Activated CD4-positive, alpha-beta T cell treated with anti-CD3 and anti-CD28 coated beads, Interleukin-2, Interleukin-6, amounts not matched to agents 100 ng/mL and 50 ng/mL, durations not matched to agents 16 hours and 8 hours (primary cell): ENCODE measurements around the gene DDX10.

ENCODE experiments used
- DNase-seq: peaks from one replicate; pipeline ENCODE4 v3.0.0-alpha.2; 2020

DDX10 gene

DNA sequence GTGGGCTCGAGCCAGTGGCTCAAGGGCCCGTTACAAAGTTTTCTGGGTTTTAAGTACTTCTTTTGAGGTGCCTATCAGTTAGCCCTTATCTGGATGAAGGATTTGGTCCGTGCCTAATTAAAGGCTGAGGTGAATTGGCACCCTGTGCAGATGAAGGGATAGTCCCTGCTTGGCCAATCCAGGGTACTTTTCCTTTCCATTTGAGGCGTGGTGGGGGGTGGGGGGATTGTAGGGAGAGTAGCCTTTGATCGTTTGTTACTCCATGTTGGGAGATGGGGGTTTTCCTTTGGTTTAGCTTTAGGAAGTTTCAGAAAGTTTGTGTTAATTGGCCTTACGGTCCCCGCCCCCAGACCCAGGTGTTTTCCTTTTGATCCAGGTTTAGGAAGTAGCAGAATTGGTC lies 170.8 kb downstream of the DDX10 start:
- no peak for DNase-seq

GRCh38 chr11:108836541-108836940 lies 171.7 kb downstream of the DDX10 start:
- no peak for DNase-seq

DNA sequence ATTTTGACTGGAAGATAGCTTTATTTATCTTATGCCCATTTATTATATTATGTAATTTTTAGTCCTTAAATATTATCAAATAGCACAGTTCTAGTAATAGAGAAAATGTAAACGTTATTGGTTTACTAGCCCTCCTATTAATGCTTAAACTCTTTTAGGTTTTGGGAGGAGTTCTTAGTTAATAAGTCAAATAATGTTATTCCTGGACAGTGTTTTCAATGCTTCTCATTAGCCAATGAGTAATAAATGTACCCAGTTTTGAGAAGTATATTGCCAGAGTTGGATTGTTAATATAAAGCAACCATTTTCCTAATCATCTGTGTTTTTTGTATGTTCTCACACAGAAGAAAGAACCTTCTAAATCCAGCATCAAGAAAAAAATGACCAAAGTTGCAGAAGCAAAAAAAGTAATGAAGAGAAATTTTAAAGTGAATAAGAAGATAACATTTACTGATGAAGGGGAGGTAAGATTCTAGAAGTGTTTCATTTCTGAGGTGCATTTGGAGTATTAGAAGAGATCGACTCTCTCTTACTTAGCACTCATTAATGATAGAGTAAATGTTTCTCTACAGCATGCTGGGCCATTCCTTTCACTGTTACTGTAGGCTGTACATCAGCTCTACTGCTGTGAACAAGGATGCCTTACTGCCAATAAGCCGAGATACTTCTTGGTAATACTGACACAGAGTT lies 173.4 kb downstream of the DDX10 start:
- DNase-seq = no peak

DNA sequence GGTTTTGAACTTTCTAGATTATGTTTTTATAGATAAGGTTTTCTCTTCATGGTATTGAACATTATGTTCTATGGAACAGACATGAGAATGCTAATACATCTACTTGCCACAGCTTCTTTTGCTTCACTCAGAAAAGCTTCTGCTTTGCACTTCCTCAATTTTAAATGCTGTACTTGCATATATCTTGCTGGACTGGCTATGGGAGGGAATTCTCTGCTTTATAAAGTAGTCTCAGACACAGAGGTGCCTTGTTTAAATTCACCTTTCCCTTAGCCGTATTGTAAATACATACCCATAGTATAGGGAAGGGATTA lies 173.9 kb downstream of the DDX10 start:
- no peak for DNase-seq

GRCh38 chr11:108846009-108846408 lies 181.1 kb downstream of the DDX10 start:
- no peak for DNase-seq

GRCh38 chr11:108847298-108847990 lies 182.6 kb downstream of the DDX10 start:
- no peak for DNase-seq

- no peak for DNase-seq
Observed at GRCh38 chr11:108851781-108852180, 186.9 kb downstream of the DDX10 start.

- no peak for DNase-seq
Observed at GRCh38 chr11:108852701-108853100, 187.8 kb downstream of the DDX10 start.

DNA sequence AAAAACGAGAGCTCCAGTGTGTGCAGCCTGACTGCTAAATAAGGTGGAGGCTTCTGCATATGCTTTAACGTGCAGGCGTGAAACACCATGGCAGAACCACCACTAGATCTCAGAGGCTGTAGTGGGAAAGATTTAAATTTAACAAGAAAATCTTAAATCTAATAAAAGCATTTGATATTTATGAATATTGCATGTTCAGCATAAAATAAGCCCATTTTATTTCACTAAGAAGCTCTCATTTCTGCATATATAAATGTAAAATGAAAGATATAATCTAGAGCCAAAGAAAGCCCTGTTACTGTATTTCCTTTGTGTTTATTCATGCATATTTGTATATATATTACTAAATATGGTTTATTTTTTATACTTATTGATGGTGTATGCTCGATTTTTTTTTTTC lies 188.3 kb downstream of the DDX10 start:
- DNase-seq = no peak

GRCh38 chr11:108853864-108854263 lies 189.0 kb downstream of the DDX10 start:
- peak; percentile 3 for DNase-seq

DNA sequence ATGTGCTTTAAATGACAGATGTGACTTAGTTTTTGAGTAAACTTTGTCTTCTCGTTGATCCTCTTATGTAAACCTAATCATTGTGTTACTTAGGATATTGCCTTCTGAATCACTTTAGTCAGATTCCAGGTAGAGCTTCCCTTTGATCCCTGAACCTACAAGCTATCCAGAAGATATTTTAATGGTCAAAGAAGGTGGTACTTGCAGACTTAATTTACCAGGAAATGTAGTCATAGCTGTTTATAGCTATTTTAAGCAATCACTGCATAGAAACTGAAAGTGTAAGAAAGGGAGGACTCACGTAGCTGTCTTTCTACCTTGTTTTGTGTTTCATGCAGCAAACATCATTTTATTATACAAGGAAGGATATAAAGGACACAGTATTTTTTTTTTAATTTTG lies 189.5 kb downstream of the DDX10 start:
- peak; percentile 30 for DNase-seq

- DNase-seq = no peak
Observed at GRCh38 chr11:108857382-108857781, 192.5 kb downstream of the DDX10 start.

- no peak for DNase-seq
Observed at GRCh38 chr11:108858622-108859021, 193.8 kb downstream of the DDX10 start.

GRCh38 chr11:108859510-108859909 lies 194.6 kb downstream of the DDX10 start:
- DNase-seq = no peak

GRCh38 chr11:108863528-108863927 lies 198.7 kb downstream of the DDX10 start:
- no peak for DNase-seq

GRCh38 chr11:108865406-108865805 lies 200.5 kb downstream of the DDX10 start:
- DNase-seq = no peak

DNA sequence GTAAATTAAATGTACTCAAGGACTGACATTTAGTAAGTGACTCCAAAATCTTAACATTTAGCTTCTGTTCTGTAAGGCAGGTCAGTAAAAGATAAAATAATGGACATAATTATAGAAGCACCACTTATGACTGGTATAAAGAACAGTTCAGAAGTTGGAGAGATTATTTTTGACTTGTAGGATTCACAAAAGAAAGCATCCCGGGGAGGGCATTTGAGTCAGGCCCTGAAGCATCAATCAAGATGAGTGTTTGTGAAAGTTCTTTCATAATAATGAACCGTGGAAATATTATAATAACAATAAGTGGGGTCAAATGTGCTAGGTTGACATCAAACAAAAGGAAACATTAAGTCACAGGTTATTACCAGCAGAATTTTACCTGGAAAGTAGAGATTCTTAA lies 201.9 kb downstream of the DDX10 start:
- no peak for DNase-seq

DNA sequence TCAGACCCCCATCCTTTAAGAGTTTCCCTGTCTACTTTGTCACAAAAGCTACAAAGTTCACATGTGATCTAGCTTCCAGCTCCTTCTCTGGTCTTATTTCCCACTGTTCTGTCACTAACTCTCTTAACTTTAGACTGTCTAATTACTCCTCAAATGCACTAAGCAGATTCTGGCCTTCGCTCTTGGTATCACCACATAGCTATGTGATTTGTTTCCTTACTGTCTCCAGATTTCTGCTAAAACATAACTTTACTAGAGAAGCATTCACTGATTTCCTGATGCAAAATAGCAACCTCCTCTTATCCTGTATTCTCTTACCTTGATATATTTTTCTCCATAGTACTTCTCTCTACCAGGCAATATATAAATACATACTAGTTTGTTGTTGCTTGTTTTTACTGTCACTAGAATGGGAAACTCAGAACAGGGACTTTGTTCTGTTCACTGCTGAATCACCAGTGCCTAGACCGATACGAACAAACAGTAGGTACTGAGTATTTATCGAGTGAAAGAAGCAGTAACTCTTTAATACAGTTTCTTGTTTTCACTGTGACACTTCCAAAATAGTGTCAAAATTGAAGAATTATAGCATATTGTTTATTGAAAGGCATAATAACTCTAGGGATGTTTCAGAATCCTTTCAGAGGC lies 205.6 kb downstream of the DDX10 start:
- no peak for DNase-seq

DNA sequence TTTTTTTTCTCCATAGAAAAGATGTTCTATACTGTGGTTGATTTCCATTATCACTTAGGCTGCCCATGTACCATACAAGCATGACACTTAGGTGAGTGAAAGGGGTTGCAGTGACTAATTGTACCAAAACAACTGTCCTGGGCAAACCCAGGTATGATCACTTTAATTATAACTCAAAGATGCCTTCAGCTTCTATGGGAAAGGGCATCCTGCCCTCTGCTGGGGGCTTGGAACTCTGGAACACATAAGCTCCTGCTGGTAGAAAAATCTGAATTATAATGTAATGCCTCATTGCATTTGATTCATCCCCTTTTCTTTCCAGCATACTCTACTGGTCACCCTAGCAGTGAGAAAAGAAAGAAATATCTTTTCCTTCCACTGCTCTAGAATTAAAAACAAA lies 206.3 kb downstream of the DDX10 start:
- DNase-seq = peak; percentile 16

- DNase-seq = no peak
Observed at GRCh38 chr11:108871867-108872266, 207.0 kb downstream of the DDX10 start.

DNA sequence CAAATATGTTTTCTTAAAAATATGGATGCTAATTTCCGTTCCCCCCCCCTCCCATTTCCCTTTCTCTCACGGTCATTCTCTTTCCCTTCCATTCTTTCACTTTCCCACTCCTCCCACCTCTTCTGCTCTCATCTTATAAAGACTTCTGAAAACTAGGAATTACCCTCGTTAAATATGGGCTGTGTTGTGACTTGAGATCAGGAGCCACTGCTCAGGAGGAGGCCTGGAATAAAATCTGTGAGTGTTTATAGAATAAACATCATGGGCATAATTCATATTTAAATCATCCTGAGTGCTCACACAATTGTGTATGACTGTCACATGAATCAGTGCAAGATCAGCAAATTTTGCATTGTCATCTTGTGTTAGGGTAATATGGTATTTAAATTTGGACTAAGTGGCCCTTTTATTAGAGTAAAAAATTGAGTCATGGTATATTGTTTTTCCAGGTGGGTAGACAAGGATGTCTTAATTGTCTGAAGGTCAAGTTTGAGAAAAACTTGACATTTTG lies 208.0 kb downstream of the DDX10 start:
- DNase-seq = no peak

GRCh38 chr11:108873310-108873709 lies 208.4 kb downstream of the DDX10 start:
- no peak for DNase-seq

GRCh38 chr11:108873941-108874340 lies 209.1 kb downstream of the DDX10 start:
- no peak for DNase-seq

GRCh38 chr11:108875134-108875533 lies 210.3 kb downstream of the DDX10 start:
- no peak for DNase-seq
